Cardiac muscle cell (in vitro differentiated cells and primary cell): ENCODE results near the gene PRCC. TPM values are rescaled to one million over a fixed set of nuclear protein-coding genes. Genes with fewer than 3 reads are reported as not detected.
A peak's percentile ranks its signal among the peaks of the same experiment; 100 is the strongest.

Experiments
- DNase-seq, 2 donors: peaks; one replicate each; pipeline versions ENCODE4 v3.0.0 to v3.0.0-alpha.2; 2010 to 2017; ENCODE audit warnings: low read depth in 1 of 2, low spot score in 1 of 2
- H3K27ac ChIP-seq: fragments of 200-600 bp; sonication (generic); 2 replicates; pipeline ENCODE4 v1.5.1; 2016
- H3K27me3 ChIP-seq: fragments of 200-600 bp; sonication (generic); 2 replicates; pipeline ENCODE4 v1.6.0; 2016; ENCODE audit warnings: control low read depth
- H3K36me3 ChIP-seq: fragments of 200-600 bp; sonication (generic); 2 replicates; pipeline ENCODE4 v1.5.1; 2016; ENCODE audit warnings: control low read depth
- H3K4me1 ChIP-seq: fragments of 200-600 bp; sonication (generic); 2 replicates; pipeline ENCODE4 v1.8.1; 2017; ENCODE audit warnings: low read depth, mild to moderate bottlenecking, mixed run types
- H3K4me3 ChIP-seq: fragments of 200-600 bp; sonication (generic); 2 replicates; pipeline ENCODE4 v1.5.1; 2016; ENCODE audit warnings: mild to moderate bottlenecking
- H3K9me3 ChIP-seq: fragments of 200-600 bp; sonication (generic); 2 replicates; pipeline ENCODE4 v1.5.1; 2017; ENCODE audit warnings: low read depth, mild to moderate bottlenecking, control low read depth
- polyA plus RNA-seq: library from polyadenylated mRNA; unstranded; fragments of >200 nt; fragmentation: Nextera tagmentation; extraction: Ambion mirVana; gene quantifications from 2 replicates; pipeline ENCODE4 v1.2.1, GENCODE V29; 2016
- total RNA-seq: library from RNA; depleted of rRNA; stranded (reverse); fragments of >200 nt; gene quantifications from 2 replicates; pipeline ENCODE4 v1.2.3, GENCODE V29; 2016
- TF ChIP-seq, protein P1 (sequence below): IDR thresholded peaks from 2 replicates; pipeline ENCODE4 v1.5.1; 2012; ENCODE audit warnings: low read depth, mild to moderate bottlenecking, low read length

PRCC gene
- total and polyA plus RNA-seq, 2 experiments from 2014 or later, result 118 to 126 TPM

DNA sequence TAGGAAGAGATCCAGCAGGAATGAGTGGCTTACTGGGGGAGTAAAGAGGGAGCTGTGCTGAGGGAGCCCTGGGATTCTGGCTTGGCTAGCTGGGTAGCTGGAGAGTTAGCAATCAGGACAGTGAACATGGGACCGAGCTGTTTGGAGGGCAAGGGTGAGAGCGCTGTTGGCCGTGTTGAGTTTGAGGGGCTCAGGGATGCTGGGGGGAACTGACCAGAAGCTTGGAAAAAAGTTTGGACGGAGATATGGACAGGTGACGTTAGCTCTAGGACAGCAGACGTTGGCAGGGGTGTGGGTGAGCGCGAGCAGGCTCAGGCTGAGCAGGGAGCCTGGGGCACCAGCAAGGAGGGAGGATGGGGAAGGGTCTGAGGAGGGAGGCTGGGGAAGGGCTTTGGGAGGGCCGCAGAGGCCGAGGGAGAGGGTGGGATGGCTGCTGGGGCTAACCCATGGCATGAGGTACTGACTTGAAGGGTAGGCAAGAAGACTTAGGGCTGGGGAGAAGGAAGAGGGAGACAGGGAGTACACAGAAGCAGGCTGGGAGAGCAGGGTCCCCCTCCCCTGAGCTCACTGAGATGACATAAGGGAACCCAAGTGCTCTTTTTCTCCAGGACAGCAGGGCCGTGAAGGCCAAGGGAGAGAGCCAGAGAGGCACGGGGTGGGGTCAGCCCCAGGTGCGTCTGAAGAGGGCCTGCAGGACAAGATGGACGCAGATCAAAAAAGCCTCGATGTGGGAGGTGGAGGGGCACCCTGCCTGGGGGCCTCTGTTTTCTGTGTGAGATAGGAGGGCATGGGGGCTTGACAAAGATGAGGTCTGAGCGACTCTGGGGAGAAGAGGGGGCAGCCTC lies 41.1 kb downstream of the PRCC start:
- TF ChIP-seq, protein P1, sequence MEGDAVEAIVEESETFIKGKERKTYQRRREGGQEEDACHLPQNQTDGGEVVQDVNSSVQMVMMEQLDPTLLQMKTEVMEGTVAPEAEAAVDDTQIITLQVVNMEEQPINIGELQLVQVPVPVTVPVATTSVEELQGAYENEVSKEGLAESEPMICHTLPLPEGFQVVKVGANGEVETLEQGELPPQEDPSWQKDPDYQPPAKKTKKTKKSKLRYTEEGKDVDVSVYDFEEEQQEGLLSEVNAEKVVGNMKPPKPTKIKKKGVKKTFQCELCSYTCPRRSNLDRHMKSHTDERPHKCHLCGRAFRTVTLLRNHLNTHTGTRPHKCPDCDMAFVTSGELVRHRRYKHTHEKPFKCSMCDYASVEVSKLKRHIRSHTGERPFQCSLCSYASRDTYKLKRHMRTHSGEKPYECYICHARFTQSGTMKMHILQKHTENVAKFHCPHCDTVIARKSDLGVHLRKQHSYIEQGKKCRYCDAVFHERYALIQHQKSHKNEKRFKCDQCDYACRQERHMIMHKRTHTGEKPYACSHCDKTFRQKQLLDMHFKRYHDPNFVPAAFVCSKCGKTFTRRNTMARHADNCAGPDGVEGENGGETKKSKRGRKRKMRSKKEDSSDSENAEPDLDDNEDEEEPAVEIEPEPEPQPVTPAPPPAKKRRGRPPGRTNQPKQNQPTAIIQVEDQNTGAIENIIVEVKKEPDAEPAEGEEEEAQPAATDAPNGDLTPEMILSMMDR, result no peak
- DNase-seq, result no peak
- Histone ChIP-seq H3K27me3 (no peaks in the 10 kb centered on the region), H3K36me3 (no peaks in the 10 kb centered on the region), H3K27ac (no peak overlapping the region), H3K4me3 (no peak overlapping the region), H3K4me1 (no peaks in the 10 kb centered on the region), H3K9me3 (no peaks in the 10 kb centered on the region)

DNA sequence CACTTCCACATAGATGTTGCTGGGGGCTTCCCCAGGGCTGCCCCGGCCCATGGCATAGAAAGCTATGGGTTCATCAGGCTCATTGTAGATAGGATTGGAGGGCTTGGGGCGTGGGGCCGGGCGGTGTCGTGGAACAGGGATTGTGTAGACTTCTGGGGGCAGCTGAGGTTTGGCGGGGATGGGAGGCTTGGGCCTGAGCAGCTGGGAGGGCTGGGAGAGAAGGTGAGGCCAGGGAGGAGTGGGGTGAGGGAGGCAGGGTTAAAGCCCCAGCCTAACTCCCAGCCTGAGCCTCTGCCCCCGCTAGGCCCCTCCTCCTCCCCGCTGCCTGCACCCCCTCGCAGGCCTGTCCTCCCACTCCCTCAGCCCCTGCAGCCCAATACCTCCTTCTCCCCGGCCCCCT lies 41.9 kb downstream of the PRCC start:
- no peak for DNase-seq
- H3K27me3 ChIP-seq, result no peaks in the 10 kb centered on the region
- no peaks in the 10 kb centered on the region for H3K9me3 ChIP-seq
- no peaks in the 10 kb centered on the region for H3K4me1 ChIP-seq
- H3K36me3 ChIP-seq, result no peaks in the 10 kb centered on the region
- TF ChIP-seq, protein P1, result no peak
- no peak overlapping the region for H3K27ac ChIP-seq
- no peak overlapping the region for H3K4me3 ChIP-seq

DNA sequence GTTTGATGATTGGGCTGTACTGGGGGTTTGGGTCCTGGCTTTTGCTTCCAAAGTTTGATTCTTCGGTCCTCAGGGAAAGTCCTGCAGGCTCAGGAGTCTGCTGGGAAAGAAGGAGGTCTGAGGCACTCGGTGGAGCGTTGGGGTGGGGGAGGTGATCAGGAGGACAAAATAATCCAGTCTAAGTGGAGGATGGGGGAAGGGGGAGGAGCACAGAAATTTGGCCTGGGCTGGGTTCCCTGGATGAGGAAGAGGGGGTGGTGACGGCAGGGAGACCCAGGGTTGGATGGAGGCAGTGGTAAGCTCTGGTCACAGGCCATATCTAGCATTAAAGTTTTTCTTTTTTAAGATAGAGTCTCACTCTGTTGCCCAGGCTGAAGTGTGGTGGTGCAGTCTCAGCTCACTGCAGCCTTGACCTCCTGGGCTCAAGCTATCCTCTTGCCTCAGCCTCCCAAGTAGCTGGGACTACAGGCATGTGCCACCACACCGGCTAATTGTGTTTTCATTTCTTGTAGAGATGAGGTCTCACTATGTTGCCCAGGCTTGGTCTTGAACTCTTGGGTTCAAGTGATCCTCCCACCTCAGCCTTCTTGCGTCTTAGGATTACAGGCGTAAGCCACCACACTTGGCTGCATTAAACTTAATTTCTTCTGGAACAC lies 42.5 kb downstream of the PRCC start:
- Histone ChIP-seq H3K4me1 (no peaks in the 10 kb centered on the region), H3K27ac (no peak overlapping the region), H3K36me3 (no peaks in the 10 kb centered on the region), H3K4me3 (no peak overlapping the region), H3K27me3 (no peaks in the 10 kb centered on the region), H3K9me3 (no peaks in the 10 kb centered on the region)
- DNase-seq, result no peak
- TF ChIP-seq, protein P1, result no peak

DNA sequence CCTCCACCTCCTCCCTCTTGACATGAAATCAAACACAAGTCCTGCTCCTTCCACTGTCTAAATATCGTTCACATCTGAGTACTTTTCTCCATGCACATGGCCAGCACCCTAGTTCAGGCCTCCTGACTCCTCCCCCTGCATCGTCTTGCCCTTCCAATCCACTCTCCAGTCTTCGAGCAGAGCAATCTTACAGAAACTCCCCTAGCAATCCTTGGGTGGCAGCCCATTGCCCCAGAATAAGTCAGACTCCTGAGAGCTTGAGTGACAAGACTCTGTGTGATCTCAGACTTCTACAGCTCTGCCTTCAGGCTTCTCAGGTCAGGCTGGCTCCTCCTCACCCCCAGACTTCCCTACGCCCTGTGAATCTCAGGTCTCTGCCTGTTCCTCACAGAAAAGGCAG lies 43.8 kb downstream of the PRCC start:
- Histone ChIP-seq H3K4me1 (no peaks in the 10 kb centered on the region), H3K36me3 (no peaks in the 10 kb centered on the region), H3K27me3 (no peaks in the 10 kb centered on the region), H3K27ac (no peak overlapping the region), H3K4me3 (no peak overlapping the region), H3K9me3 (no peaks in the 10 kb centered on the region)
- TF ChIP-seq, protein P1, result no peak
- DNase-seq, result peak in 1 of 2 donors; percentile 31

DNA sequence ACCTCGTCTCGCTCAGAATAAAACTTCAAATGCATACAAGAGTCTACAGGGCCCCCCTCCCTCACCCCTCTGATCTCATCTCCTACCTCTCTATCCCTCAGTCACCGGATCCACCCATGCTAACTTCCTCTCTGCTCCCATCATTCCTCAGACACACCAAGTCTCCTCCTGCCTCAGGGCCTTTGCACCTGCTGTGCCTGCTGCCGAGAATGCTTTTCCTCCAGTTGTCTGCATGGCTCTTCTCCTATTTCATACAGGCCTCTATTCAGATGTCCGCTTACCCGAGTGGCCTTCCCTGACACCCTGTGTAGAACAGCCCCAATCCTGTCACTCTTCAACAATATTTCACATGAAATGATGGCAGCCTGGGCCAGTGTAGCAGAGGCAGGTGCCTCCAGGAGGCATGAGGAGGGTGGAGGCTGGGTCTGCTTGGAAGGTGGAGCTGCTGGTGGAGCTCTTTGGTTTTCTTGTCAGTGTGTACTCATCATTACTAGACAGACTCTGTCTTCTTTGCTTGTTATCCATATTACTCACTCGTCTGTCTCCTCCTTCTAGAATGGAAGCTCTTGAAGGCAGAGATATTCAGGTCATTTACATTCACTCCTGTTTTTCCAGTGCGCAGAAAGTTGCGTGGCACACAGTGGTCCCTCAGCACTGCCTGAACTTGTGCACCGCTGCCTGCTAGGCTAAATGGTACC lies 45.1 kb downstream of the PRCC start:
- Histone ChIP-seq H3K27ac (no peak overlapping the region), H3K27me3 (no peaks in the 10 kb centered on the region), H3K4me1 (no peaks in the 10 kb centered on the region)

More for the DNA sequence above, 45.1 kb downstream of the PRCC start:
- TF ChIP-seq, protein P1, result no peak
- Histone ChIP-seq H3K4me3 (no peak overlapping the region), H3K9me3 (no peaks in the 10 kb centered on the region), H3K36me3 (no peaks in the 10 kb centered on the region)
- no peak for DNase-seq
